H1 (cell line): ENCODE results near the gene ENO2. TPM values are rescaled to one million over a fixed set of nuclear protein-coding genes. Genes with fewer than 3 reads are reported as not detected.

Experiments used
- KDM1A ChIP-seq: fragments of 200-600, 300-600 bp; sonication (generic); IDR thresholded peaks from 2 replicates; pipeline ENCODE4 v1.7.1; 2016; ENCODE audit warnings: mild to moderate bottlenecking, low read length, borderline replicate concordance
- NRF1 ChIP-seq: IDR thresholded peaks from 2 replicates; pipeline ENCODE4 v1.6.1; 2011; ENCODE audit warnings: mild to moderate bottlenecking, low read depth, low read length, improper control_type of control experiment
- POLR2A ChIP-seq, 2 experiments: IDR thresholded peaks; 1 replicate in 1 of 2; 2 replicates in 1 of 2; pipeline ENCODE4 v1.6.1; 2011; ENCODE audit warnings: low read depth in 2 of 2, low read length in 2 of 2, mild to moderate bottlenecking in 2 of 2; ENCODE audit errors: control extremely low read depth in 1 of 2
- POU5F1 ChIP-seq: IDR thresholded peaks from 2 replicates; pipeline ENCODE4 v1.6.1; 2011; ENCODE audit warnings: low read depth, mild to moderate bottlenecking, low read length, moderate library complexity
- SIN3A ChIP-seq, 2 experiments: IDR thresholded peaks in 1 of 2; conservative IDR thresholded peaks in 1 of 2; 2 replicates each; pipeline ENCODE4 v1.6.1; 2011 to 2012; ENCODE audit warnings: low read length in 2 of 2, improper control_type of control experiment in 1 of 2, low read depth in 1 of 2, mild to moderate bottlenecking in 1 of 2
- SP1 ChIP-seq: IDR thresholded peaks from 2 replicates; pipeline ENCODE4 v1.6.1; 2011; ENCODE audit warnings: low read depth, low read length
- SRF ChIP-seq: IDR thresholded peaks from 2 replicates; pipeline ENCODE4 v1.6.1; 2011; ENCODE audit warnings: mild to moderate bottlenecking, low read depth, low read length, moderate library complexity
- polyA plus RNA-seq, 7 experiments: library from polyadenylated mRNA; depleted of rRNA in 3 of 7; stranded (reverse) in 5 of 7; unstranded in 2 of 7; fragments of >200 nt in 5 of 7; fragments of 200-250 nt in 2 of 7; gene quantifications; 1 replicate in 5 of 7; 2 replicates in 1 of 7; 4 replicates in 1 of 7; pipeline versions ENCODE4 v1.2.1 to v1.2.3, GENCODE V29; 2011 to 2013; ENCODE audit warnings: missing spikeins in 2 of 7, mixed read lengths in 2 of 7
- total RNA-seq: library from RNA; stranded (reverse); fragmentation: NEBNext Ultra II Directional; extraction: Animal tissue kit (Norgen Biotek cat#: 25700); gene quantifications from 2 replicates; pipeline ENCODE4 v1.2.1, GENCODE V29; 2021

Gene ENO2
- total and polyA plus RNA-seq, 2 of the 8 experiments (the other 6 are each of a cell fraction or from before 2014, with no cell fraction given): 92.4 to 102 TPM

- TF ChIP-seq NRF1 (no peak), SIN3A (conservative IDR thresholded peaks at IDR 0.05 in 1 of 2, IDR thresholded peaks at IDR 0.05 in 1 of 2; ENCODE audit: low read depth in 1 of 2, low read length in 2 of 2) (no peak), SRF (no peak), POU5F1 (no peak), POLR2A (IDR thresholded peaks at IDR 0.05; ENCODE audit: control extremely low read depth in 1 of 2, low read depth in 2 of 2, low read length in 2 of 2) (no peak), KDM1A (no peak), SP1 (no peak)
These were observed 1.5 kb downstream of the ENO2 start (continued) for GRCh38 chr12:6915789-6916285.
